ENCODE results near the gene VSTM4.

- TF ChIP-seq CTCF (conservative IDR thresholded peaks at IDR 0.05) (no peak), EZH2 (IDR thresholded peaks at IDR 0.05; ENCODE audit: low read depth) (no peak)
These were observed 59.0 kb downstream of the VSTM4 start for GRCh38 chr10:49056356-49056755.

All from PC-9 (cell line).